Measurements from ENCODE around the gene RFX6.

GRCh38 chr6:116933485-116933884 is 56.4 kb downstream of the RFX6 start:
- TF ChIP-seq CTCF (IDR thresholded peaks at IDR 0.05 in 8 of 11, conservative IDR thresholded peaks at IDR 0.05 in 3 of 11) (no peak), POLR2AphosphoS5 (IDR thresholded peaks at IDR 0.05) (no peak)

All from spleen (tissue), 7 donors.